SU-DHL-6 (cell line): ENCODE results near the gene CHSY1.

Experiments
- H2AFZ ChIP-seq: fragments of 200-600 bp; sonication (generic); 2 replicates; pipeline ENCODE4 v1.6.1; 2014; ENCODE audit warnings: low read depth, mild to moderate bottlenecking, moderate library complexity, mixed read lengths, antibody characterized with exemption, low read length; ENCODE audit not compliant: severe bottlenecking
- H3F3A ChIP-seq: fragments of 200-600 bp; shearing (Covaris generic); 2 replicates; pipeline ENCODE4 v1.6.0; 2016; ENCODE audit warnings: antibody characterized with exemption, mild to moderate bottlenecking; ENCODE audit not compliant: insufficient read depth
- H3K27ac ChIP-seq: fragments of 200-600 bp; sonication (generic); 2 replicates; pipeline ENCODE4 v1.5.1; 2016; ENCODE audit warnings: low read depth, mild to moderate bottlenecking, low read length, moderate library complexity, mixed read lengths
- H3K27me3 ChIP-seq: fragments of 200-600 bp; sonication (generic), shearing (Covaris generic); 2 replicates; pipeline ENCODE4 v1.6.0; 2014; ENCODE audit warnings: mild to moderate bottlenecking, low read length
- H3K36me3 ChIP-seq: fragments of 200-600 bp; sonication (generic); 2 replicates; pipeline ENCODE4 v1.6.1; 2014; ENCODE audit warnings: mild to moderate bottlenecking, low read length, mixed read lengths
- H3K4me2 ChIP-seq: fragments of 300-600, 200-600 bp; shearing (Covaris generic), sonication (generic); 2 replicates; pipeline ENCODE4 v1.6.0; 2014; ENCODE audit warnings: low read length, low read depth, mild to moderate bottlenecking; ENCODE audit not compliant: poor library complexity, severe bottlenecking
- H3K4me3 ChIP-seq: fragments of 200-600 bp; sonication (generic); 2 replicates; pipeline ENCODE4 v1.5.1; 2014; ENCODE audit warnings: antibody characterized with exemption, low read length, mild to moderate bottlenecking, mixed read lengths; ENCODE audit not compliant: insufficient read depth, poor library complexity, severe bottlenecking
- H3K79me2 ChIP-seq: fragments of 200-600 bp; sonication (generic); 2 replicates; pipeline ENCODE4 v1.6.1; 2014; ENCODE audit warnings: mild to moderate bottlenecking, low read length, moderate library complexity; ENCODE audit not compliant: insufficient read depth
- H3K9ac ChIP-seq: fragments of 200-600 bp; sonication (generic); 2 replicates; pipeline ENCODE4 v1.7.0; 2014; ENCODE audit warnings: mild to moderate bottlenecking, low read length
- H3K9me2 ChIP-seq: fragments of 200-600 bp; sonication (generic); replicated peaks from 2 replicates; pipeline ENCODE4 v1.6.1; 2014; ENCODE audit warnings: low read length; ENCODE audit not compliant: insufficient read depth
- H3K9me3 ChIP-seq: fragments of 200-600 bp; sonication (generic); 2 replicates; pipeline ENCODE4 v1.6.1; 2014; ENCODE audit warnings: low read length, mixed read lengths; ENCODE audit not compliant: insufficient read depth
- H4K20me1 ChIP-seq: fragments of 200-600 bp; sonication (generic); 2 replicates; pipeline ENCODE4 v1.6.1; 2014; ENCODE audit warnings: low read depth, mild to moderate bottlenecking, antibody characterized with exemption, low read length, moderate library complexity, mixed read lengths
- CTCF ChIP-seq: fragments of 200-600 bp; sonication (generic); IDR thresholded peaks from one replicate; pipeline ENCODE4 v1.5.1; 2017; ENCODE audit warnings: antibody characterized with exemption, mild to moderate bottlenecking, low read length, moderate library complexity; ENCODE audit not compliant: insufficient read depth, poor library complexity, severe bottlenecking
- EZH2phosphoT487 ChIP-seq: fragments of 200-600 bp; sonication (generic), shearing (Covaris generic); conservative IDR thresholded peaks from 2 replicates; pipeline ENCODE4 v1.6.1; 2018; ENCODE audit warnings: mild to moderate bottlenecking, antibody characterized with exemption, low read length, moderate library complexity, mixed read lengths

Gene CHSY1

GRCh38 chr15:101277038-101277822 lies 25.4 kb upstream of the CHSY1 start, which contains the start of gene SELENOS:
Gene SELENOS (minus strand): TSS chr15:101277485. CDS start chr15:101277417, 68 bp downstream.
- no peaks in the 10 kb centered on the region for H3K9me3 ChIP-seq
- H3K36me3 ChIP-seq: peaks cover 14% of the 10 kb centered on the region; the same call in 1 of the 2 replicates
- peak within 1 kb of the TSS; percentile 96 for H3K4me2 ChIP-seq
- peak within 1 kb of the TSS; percentile 33 for H3K27ac ChIP-seq
- no peaks in the 10 kb centered on the region for H4K20me1 ChIP-seq
- H3K27me3 ChIP-seq: no peaks in the 10 kb centered on the region
- TF ChIP-seq EZH2phosphoT487 (no peak), CTCF (no peak)
- peak within 1 kb of the TSS; percentile 77 for H3K9ac ChIP-seq
- H2AFZ ChIP-seq: peak within 1 kb of the TSS; percentile 76
- H3K9me2 ChIP-seq: no peaks in the 10 kb centered on the region
- peaks cover 11% of the 10 kb centered on the region for H3K79me2 ChIP-seq
- H3F3A ChIP-seq: peaks cover 34% of the 10 kb centered on the region
- peak within 1 kb of the TSS; percentile 80 for H3K4me3 ChIP-seq

GRCh38 chr15:101276501-101277037 lies 24.7 kb upstream of the CHSY1 start:
- Histone ChIP-seq H3K79me2 (peaks cover 11% of the 10 kb centered on the region), H3K27me3 (no peaks in the 10 kb centered on the region), H3K4me2 (peak overlapping the region; percentile 96), H2AFZ (peak overlapping the region; percentile 69), H3K9me2 (no peaks in the 10 kb centered on the region), H3K4me3 (peak overlapping the region; percentile 80), H3K27ac (peak overlapping the region; percentile 33), H3K9me3 (no peaks in the 10 kb centered on the region), H3K9ac (peak overlapping the region; percentile 77), H3K36me3 (peaks cover 19% of the 10 kb centered on the region; the same call in 1 of the 2 replicates), H4K20me1 (no peaks in the 10 kb centered on the region), H3F3A (peaks cover 27% of the 10 kb centered on the region)
- TF ChIP-seq EZH2phosphoT487: no peak
- TF ChIP-seq CTCF: peak; percentile 42

- no peaks in the 10 kb centered on the region for H4K20me1 ChIP-seq
- H3K36me3 ChIP-seq: peaks cover 21% of the 10 kb centered on the region; the same call in 1 of the 2 replicates
- H3F3A ChIP-seq: peaks cover 20% of the 10 kb centered on the region
- no peaks in the 10 kb centered on the region for H3K27me3 ChIP-seq
- H3K9me3 ChIP-seq: no peaks in the 10 kb centered on the region
- TF ChIP-seq EZH2phosphoT487: no peak
- no peak for TF ChIP-seq CTCF
- H3K9ac ChIP-seq: no peak overlapping the region
- no peak overlapping the region for H2AFZ ChIP-seq
- no peak overlapping the region for H3K27ac ChIP-seq
- H3K4me2 ChIP-seq: no peak overlapping the region
- no peaks in the 10 kb centered on the region for H3K9me2 ChIP-seq
- no peak overlapping the region for H3K4me3 ChIP-seq
- H3K79me2 ChIP-seq: peaks cover 11% of the 10 kb centered on the region
These were observed 23.2 kb upstream of the CHSY1 start for GRCh38 chr15:101275018-101275417.
